Measurements from ENCODE around the gene DENND1A.

DENND1A gene

GRCh38 chr9:123527981-123528380 lies 401.9 kb downstream of the DENND1A start:
- TF ChIP-seq CTCF (IDR thresholded peaks at IDR 0.05), result no peak
- intact Hi-C loops (cut with DNase I; ENCODE audit: low total_unique reads), result no loop called here
- Histone ChIP-seq H3K27ac (no peak overlapping the region), H3K36me3 (peaks cover 0 to 6% (median 4%) of the 10 kb centered on the region in 3 donors), H3K4me3 (no peak overlapping the region), H3K4me1 (no peaks in the 10 kb centered on the region), H3K27me3 (no peaks in the 10 kb centered on the region), H3K9me3 (no peaks in the 10 kb centered on the region)
- no peak for DNase-seq

- Histone ChIP-seq H3K36me3 (peaks cover 0 to 6% (median 4%) of the 10 kb centered on the region in 3 donors), H3K27ac (no peak overlapping the region), H3K4me3 (no peak overlapping the region), H3K27me3 (no peaks in the 10 kb centered on the region), H3K4me1 (no peaks in the 10 kb centered on the region), H3K9me3 (no peaks in the 10 kb centered on the region)
- TF ChIP-seq CTCF (IDR thresholded peaks at IDR 0.05), result no peak
- DNase-seq, result no peak
- intact Hi-C loops (cut with DNase I; ENCODE audit: low total_unique reads), result no loop called here
Measured at GRCh38 chr9:123525957-123526356, 404.0 kb downstream of the DENND1A start.

- no peak for TF ChIP-seq CTCF (IDR thresholded peaks at IDR 0.05)
- Histone ChIP-seq H3K27me3 (no peaks in the 10 kb centered on the region), H3K4me1 (no peaks in the 10 kb centered on the region), H3K36me3 (peaks cover 0 to 6% (median 4%) of the 10 kb centered on the region in 3 donors), H3K27ac (no peak overlapping the region), H3K9me3 (no peaks in the 10 kb centered on the region), H3K4me3 (no peak overlapping the region)
- intact Hi-C loops (cut with DNase I; ENCODE audit: low total_unique reads), result no loop called here
- no peak for DNase-seq
Measured at GRCh38 chr9:123525424-123525823, 404.5 kb downstream of the DENND1A start.

- no peaks in the 10 kb centered on the region for H3K9me3 ChIP-seq
- no peak for TF ChIP-seq CTCF (IDR thresholded peaks at IDR 0.05)
- H3K27me3 ChIP-seq, result no peaks in the 10 kb centered on the region
- intact Hi-C loops (cut with DNase I; ENCODE audit: low total_unique reads), result no loop called here
- no peak for DNase-seq
- H3K27ac ChIP-seq, result no peak overlapping the region
- H3K36me3 ChIP-seq, result peaks cover 0 to 4% (median 2%) of the 10 kb centered on the region in 3 donors
- H3K4me3 ChIP-seq, result no peak overlapping the region
- no peaks in the 10 kb centered on the region for H3K4me1 ChIP-seq
Measured at GRCh38 chr9:123524866-123525265, 405.1 kb downstream of the DENND1A start.

GRCh38 chr9:123523845-123524244 lies 406.1 kb downstream of the DENND1A start:
- DNase-seq, result no peak
- Histone ChIP-seq H3K27ac (no peak overlapping the region), H3K9me3 (no peaks in the 10 kb centered on the region), H3K4me3 (no peak overlapping the region), H3K4me1 (no peaks in the 10 kb centered on the region), H3K27me3 (no peaks in the 10 kb centered on the region), H3K36me3 (peaks cover 0 to 4% (median 0%) of the 10 kb centered on the region in 3 donors)
- intact Hi-C loops (cut with DNase I; ENCODE audit: low total_unique reads), result no loop called here
- no peak for TF ChIP-seq CTCF (IDR thresholded peaks at IDR 0.05)

- intact Hi-C loops (cut with DNase I; ENCODE audit: low total_unique reads), result no loop called here
Measured at GRCh38 chr9:123523001-123523400, 406.9 kb downstream of the DENND1A start.

More at GRCh38 chr9:123523001-123523400, 406.9 kb downstream of the DENND1A start:
- DNase-seq, result no peak
- Histone ChIP-seq H3K27ac (no peak overlapping the region), H3K4me3 (no peak overlapping the region), H3K36me3 (peaks cover 0 to 4% (median 0%) of the 10 kb centered on the region in 3 donors), H3K9me3 (no peaks in the 10 kb centered on the region), H3K27me3 (no peaks in the 10 kb centered on the region), H3K4me1 (no peaks in the 10 kb centered on the region)
- no peak for TF ChIP-seq CTCF (IDR thresholded peaks at IDR 0.05)

Data from tibial artery (tissue), 4 donors.